Stimulated activated CD8-positive, alpha-beta memory T cell treated with anti-CD3 and anti-CD28 coated beads, Interleukin-12 subunit alpha, Interleukin-12 subunit beta, amount 100 ng/mL, for 24 hours (primary cell): ENCODE data around the gene ELF1.

Experiments used
- DNase-seq: peaks from one replicate; pipeline ENCODE4 v3.0.0-alpha.2; 2020; ENCODE audit errors: extremely low read depth

The ELF1 gene

DNA sequence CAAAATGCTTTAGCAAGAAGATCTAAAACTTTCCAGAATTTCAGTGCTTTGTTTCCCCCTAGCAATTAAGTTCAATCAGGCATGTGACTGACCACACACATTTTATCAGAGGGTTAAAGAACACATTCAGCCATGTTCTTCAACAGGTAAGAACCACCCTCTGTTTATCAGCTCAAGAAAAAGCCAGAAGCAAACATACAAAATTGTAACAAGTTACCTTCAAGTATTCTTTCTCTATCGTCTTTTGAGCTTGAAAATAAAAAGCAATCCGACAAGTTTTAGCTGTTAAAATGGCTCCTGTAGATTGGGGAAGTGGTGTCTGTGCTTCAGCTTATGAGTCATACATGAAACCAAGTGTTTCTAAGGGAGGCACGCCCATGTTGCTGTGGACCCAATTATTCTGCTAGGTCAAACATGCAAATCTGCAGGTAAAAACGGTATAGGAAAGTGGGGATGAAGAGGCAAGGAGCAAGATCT, at the start of gene ELF1:
Gene ELF1 (minus strand): TSS at position 306 of the 477 bp plus-strand sequence. CDS start 37,262 bp downstream, outside the sequence.
- no peak for DNase-seq

- DNase-seq = no peak
Measured at GRCh38 chr13:41065078-41065477, 46.0 kb upstream of the ELF1 start.

DNA sequence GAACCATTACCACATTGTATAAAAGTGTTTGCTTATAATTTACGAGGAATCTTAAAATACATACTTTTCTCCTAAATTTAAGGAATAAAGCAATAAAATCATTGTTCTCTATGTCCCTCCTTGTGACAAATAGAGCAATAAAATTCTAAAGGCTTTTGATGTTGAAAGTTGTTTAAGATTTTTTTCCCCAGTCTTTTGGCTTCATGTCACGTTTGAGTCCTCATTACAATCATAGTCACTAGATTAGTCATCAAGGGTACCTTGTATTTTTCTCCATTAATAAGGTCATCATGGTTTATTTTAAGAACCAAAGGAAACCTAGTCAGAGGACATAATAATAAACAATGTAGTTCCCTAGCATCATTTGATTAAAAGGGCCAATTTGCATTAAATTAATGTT, 45.4 kb upstream of the ELF1 start:
- DNase-seq = no peak

DNA sequence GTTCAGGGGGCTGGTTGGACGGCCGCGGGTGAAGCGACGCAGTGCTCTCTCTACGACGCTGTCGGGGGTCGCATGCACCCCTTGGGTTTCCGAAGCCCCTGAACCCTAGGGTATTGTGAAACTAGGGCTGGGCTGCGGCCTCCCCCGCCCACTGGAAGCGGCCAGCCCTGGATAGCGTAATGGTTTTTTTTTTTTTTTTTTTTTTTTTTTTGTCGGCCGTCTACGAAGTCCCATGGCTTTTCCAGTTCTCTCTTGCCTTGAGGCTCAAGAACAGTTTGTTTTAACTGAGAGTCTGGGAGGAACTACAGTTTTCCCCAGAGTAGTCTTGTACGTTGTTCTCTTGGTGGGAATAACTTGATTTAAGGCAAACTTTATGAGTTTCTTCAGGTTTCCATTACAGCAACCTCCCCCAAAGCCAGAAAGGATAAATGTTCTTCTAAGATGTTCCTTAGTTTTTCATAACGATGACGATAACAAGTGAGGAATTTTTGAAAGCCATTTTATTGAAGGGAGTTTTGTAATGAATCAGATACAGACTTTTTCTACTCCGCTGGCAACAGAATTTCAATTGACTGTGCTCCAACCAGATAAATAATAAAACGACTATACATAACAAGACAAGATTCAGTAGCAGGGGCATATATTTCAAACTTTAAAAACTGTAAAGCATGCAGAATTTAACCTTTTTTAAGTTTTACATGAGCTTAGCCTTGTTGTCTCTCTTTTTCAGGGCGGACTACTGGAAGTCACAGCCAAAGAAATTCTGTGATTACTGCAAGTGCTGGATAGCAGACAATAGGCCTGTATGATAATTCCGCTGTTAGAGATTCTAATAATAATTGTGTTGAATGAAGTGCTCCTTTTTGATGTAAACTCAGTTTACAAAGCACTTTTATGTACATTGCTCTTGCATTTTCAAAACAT, 43.1 kb upstream of the ELF1 start:
- DNase-seq = no peak

GRCh38 chr13:41061075-41061913, 42.2 kb upstream of the ELF1 start, which contains the start of gene WBP4:
TSS of gene WBP4 (plus strand) at chr13:41061509. CDS start at chr13:41061674, 165 bp downstream.
- peak; percentile 78 for DNase-seq

GRCh38 chr13:41060724-41061074, 41.6 kb upstream of the ELF1 start:
- DNase-seq = peak; percentile 63

GRCh38 chr13:41060082-41060723, 41.1 kb upstream of the ELF1 start:
- peak; percentile 61 for DNase-seq

DNA sequence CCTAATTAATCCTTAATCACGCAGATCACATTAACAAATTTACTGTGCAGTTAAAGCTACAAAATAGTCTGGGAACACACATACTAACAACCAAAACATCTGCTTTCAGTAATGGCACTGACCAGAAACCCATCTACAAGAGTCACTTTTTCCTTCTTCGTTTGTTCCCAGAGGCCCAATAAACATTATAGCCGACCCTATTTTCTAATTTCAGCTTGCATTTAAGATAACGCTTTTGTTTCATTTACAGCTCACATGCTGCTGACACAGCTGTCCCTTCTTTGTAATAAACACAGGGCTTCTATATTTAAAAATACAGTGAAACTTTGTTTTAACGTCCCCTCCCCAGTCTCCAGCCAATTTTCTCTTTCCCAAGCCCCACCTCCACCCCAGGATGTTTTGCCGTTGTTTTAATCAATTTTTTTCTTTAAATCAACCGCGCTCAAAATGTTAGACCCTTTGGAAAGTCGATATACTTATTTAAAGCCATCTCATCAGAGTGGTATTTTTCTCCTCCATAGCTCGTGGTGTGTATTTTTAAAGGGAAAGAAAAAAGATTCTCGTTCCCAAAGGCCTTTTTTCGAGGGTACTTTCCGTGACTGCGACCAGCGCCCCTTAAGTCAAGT, 40.5 kb upstream of the ELF1 start:
- no peak for DNase-seq

GRCh38 chr13:41058295-41059070, 39.4 kb upstream of the ELF1 start:
- DNase-seq = no peak

DNA sequence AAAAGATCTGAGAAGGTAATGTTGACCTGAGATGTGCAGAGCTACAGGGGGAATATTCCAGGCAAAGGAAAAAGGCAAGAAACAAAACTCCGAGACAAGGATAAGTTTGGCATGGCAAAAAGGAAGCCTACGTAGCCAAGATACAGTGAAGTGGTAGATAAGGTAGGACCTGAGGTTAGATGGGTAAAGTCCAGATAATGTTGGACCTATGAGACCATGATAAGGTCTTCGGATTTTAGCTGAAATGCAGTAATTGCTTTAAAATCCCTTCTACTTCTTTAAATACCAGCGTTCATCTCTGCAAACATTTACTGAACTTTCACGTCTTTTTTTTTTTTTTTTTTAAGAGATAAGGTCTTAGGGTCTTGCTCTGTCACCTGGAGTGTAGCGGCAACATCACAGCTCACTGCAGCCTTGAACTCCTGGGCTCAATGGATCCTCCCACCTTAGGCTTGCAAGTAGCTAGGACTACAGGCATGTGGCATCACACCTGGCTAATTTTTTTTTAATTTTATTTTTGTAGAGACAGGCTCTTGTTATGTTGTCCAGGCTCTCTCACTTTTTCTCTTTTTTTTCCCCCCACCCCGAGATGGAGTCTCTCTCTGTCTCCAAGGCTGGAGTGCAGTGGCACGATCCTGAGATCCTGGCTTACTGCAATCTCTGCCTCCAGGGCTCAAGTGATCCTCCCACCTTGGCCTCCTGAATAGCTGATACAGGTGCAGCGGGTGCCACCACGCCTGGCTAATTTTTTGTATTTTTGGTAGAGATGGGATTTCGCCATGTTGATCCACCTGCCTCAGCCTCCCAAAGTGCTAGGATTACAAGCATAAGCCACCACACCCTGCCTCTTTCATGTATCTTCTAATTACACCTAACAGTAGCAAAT, 38.0 kb upstream of the ELF1 start:
- no peak for DNase-seq

DNA sequence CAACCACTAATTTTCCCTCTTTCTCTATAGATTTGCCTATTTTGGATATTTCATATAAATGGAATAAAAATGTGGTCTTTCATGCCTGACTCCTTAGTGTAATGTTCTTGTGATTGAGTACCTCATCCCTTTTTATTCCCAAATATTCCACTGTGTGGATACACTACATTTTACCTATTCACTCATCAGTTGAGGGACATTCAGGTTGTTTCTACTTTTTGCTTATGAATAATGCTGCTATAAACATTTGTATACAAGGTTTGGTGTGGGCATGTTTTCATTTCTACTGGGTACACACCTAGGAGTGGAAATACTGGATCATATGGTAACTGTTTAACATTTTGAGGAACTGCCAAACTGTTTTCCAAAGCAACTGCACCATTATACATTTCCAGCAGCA, 37.1 kb upstream of the ELF1 start:
- DNase-seq = no peak

GRCh38 chr13:41054919-41055619, 36.0 kb upstream of the ELF1 start:
- DNase-seq = no peak

- DNase-seq = no peak
Measured at GRCh38 chr13:41054212-41054877, 35.2 kb upstream of the ELF1 start.

GRCh38 chr13:41053384-41053826, 34.3 kb upstream of the ELF1 start:
- DNase-seq = no peak

GRCh38 chr13:41052441-41052840, 33.3 kb upstream of the ELF1 start:
- DNase-seq = no peak

- no peak for DNase-seq
Measured at GRCh38 chr13:41049480-41050440, 30.6 kb upstream of the ELF1 start.

DNA sequence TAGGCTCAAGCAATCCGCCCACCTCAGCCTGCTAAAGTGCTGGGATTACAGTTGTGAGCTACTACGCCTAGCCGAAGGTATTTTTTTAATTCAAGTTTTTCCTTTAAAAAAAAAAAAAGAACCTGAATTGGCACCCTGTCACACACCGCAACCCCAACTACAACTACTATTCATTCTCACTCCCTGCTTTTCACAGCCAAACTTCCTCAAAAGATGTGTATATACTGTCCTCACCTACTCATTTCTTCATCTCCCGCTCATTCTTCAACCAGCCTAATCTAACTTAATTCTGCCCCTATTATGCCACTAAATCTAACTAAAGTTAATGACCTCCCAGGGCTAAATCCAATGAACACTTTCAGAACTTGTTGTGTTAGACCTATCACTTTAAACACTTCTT, 29.5 kb upstream of the ELF1 start:
- no peak for DNase-seq
